Activated gamma-delta T cell (primary cell): Measurements from ENCODE around the gene SYT14.
"Not testable (repeated sequence)": the region's sequence is repeated elsewhere in the genome, so short reads cannot be mapped to it uniquely, and the experiment has no call there.

Experiments used
- DNase-seq: peaks from one replicate; lab custom pipeline; 2025; lab: John Stamatoyannopoulos, UW
- total RNA-seq, 2 donors: gene quantifications; one replicate each; lab custom pipeline; 2026; lab: John Stamatoyannopoulos, UW

SYT14 gene
- total RNA-seq, result 0.05 to 0.17 reads per million in 2 donors

GRCh38 chr1:209937996-209938959 is at the start of gene SYT14:
Gene SYT14 (plus strand): TSS chr1:209938217. CDS start chr1:209938265, 48 bp downstream.
- no peak for DNase-seq

- not testable (repeated sequence) for DNase-seq
These were observed 49.5 kb upstream of the SYT14 start for GRCh38 chr1:209888291-209889076.

- no peak for DNase-seq
These were observed 49.0 kb upstream of the SYT14 start for GRCh38 chr1:209889077-209889418.

- no peak for DNase-seq
These were observed 47.2 kb upstream of the SYT14 start for GRCh38 chr1:209890641-209891330.

GRCh38 chr1:209893751-209894150 is 44.3 kb upstream of the SYT14 start:
- no peak for DNase-seq

- no peak for DNase-seq
These were observed 42.3 kb upstream of the SYT14 start for GRCh38 chr1:209895709-209896108.

- DNase-seq, result no peak
These were observed 41.7 kb upstream of the SYT14 start for GRCh38 chr1:209896346-209896745.

GRCh38 chr1:209898271-209898670 is 39.7 kb upstream of the SYT14 start:
- not testable (repeated sequence) for DNase-seq

GRCh38 chr1:209898851-209899250 is 39.2 kb upstream of the SYT14 start:
- DNase-seq, result not testable (repeated sequence)

GRCh38 chr1:209899948-209900347 is 38.1 kb upstream of the SYT14 start:
- DNase-seq, result no peak

- no peak for DNase-seq
These were observed 37.3 kb upstream of the SYT14 start for GRCh38 chr1:209900734-209901133.

GRCh38 chr1:209901211-209901610 is 36.8 kb upstream of the SYT14 start:
- no peak for DNase-seq

GRCh38 chr1:209904774-209905173 is 33.2 kb upstream of the SYT14 start:
- DNase-seq, result not testable (repeated sequence)

GRCh38 chr1:209911746-209912145 is 26.3 kb upstream of the SYT14 start:
- DNase-seq, result no peak

- DNase-seq, result no peak
These were observed 25.7 kb upstream of the SYT14 start for GRCh38 chr1:209912306-209912705.

GRCh38 chr1:209919637-209920036 is 18.4 kb upstream of the SYT14 start:
- DNase-seq, result not testable (repeated sequence)

GRCh38 chr1:209920844-209921243 is 17.2 kb upstream of the SYT14 start:
- DNase-seq, result no peak

- no peak for DNase-seq
These were observed 13.6 kb upstream of the SYT14 start for GRCh38 chr1:209924390-209924789.

GRCh38 chr1:209926045-209926444 is 12.0 kb upstream of the SYT14 start:
- no peak for DNase-seq

GRCh38 chr1:209927466-209927865 is 10.6 kb upstream of the SYT14 start:
- DNase-seq, result no peak

- DNase-seq, result no peak
These were observed 8.3 kb upstream of the SYT14 start for GRCh38 chr1:209929751-209930150.

GRCh38 chr1:209931141-209931540 is 6.9 kb upstream of the SYT14 start:
- no peak for DNase-seq
